Keratinocyte (primary cell): Measurements from ENCODE around the gene TNFSF8. TPM values are rescaled to one million over a fixed set of nuclear protein-coding genes. Genes with fewer than 3 reads are reported as not detected.

Experiments used
- DNase-seq: peaks from one replicate; pipeline ENCODE4 v3.0.0-alpha.2; 2011; ENCODE audit warnings: low read depth, missing footprints, low spot score
- FAIRE-seq: peaks from 2 replicates; lab custom pipeline; 2011; peaks lifted over from hg19 to GRCh38; lab: Jason Lieb, UNC
- H2AFZ ChIP-seq: 2 replicates; pipeline ENCODE4 v1.6.0; 2012; ENCODE audit warnings: low read length, control low read depth, inconsistent platforms; ENCODE audit not compliant: control insufficient read depth
- H3K27ac ChIP-seq: 2 replicates; pipeline ENCODE4 v1.5.1; 2011; ENCODE audit warnings: low read length; ENCODE audit not compliant: control insufficient read depth, insufficient read depth
- H3K27me3 ChIP-seq: 3 replicates; pipeline ENCODE4 v1.6.0; 2011; ENCODE audit warnings: low read length; ENCODE audit not compliant: control insufficient read depth, insufficient read depth; ENCODE audit errors: extremely low read depth
- H3K36me3 ChIP-seq, 2 experiments: 2 replicates in 1 of 2; 3 replicates in 1 of 2; pipeline ENCODE4 v1.5.1; 2011; ENCODE audit warnings: low read length in 2 of 2, mild to moderate bottlenecking in 1 of 2; ENCODE audit not compliant: control insufficient read depth in 2 of 2, insufficient read depth in 2 of 2; ENCODE audit errors: extremely low read depth in 1 of 2
- H3K4me1 ChIP-seq: 3 replicates; pipeline ENCODE4 v1.5.1; 2011; ENCODE audit warnings: low read length; ENCODE audit not compliant: control insufficient read depth, insufficient read depth; ENCODE audit errors: extremely low read depth
- H3K4me2 ChIP-seq: 3 replicates; pipeline ENCODE4 v1.6.0; 2011; ENCODE audit warnings: low read depth, low read length; ENCODE audit not compliant: control insufficient read depth, insufficient read depth; ENCODE audit errors: extremely low read depth
- H3K4me3 ChIP-seq, 3 experiments: fragments of 200-600 bp in 1 of 3; sonication (generic) in 1 of 3; 2 replicates in 2 of 3; 3 replicates in 1 of 3; pipeline ENCODE4 v1.5.1; 2011 to 2016; ENCODE audit warnings: low read length in 3 of 3, mild to moderate bottlenecking in 3 of 3, control low read depth in 2 of 3, inconsistent platforms in 1 of 3, low read depth in 1 of 3, mixed read lengths in 1 of 3, mixed run types in 1 of 3, moderate library complexity in 1 of 3; ENCODE audit not compliant: control insufficient read depth in 2 of 3, insufficient read depth in 2 of 3; ENCODE audit errors: extremely low read depth in 1 of 3
- H3K79me2 ChIP-seq: 2 replicates; pipeline ENCODE4 v1.6.0; 2012; ENCODE audit warnings: low read length; ENCODE audit not compliant: control insufficient read depth, insufficient read depth
- H3K9ac ChIP-seq: 3 replicates; pipeline ENCODE4 v1.6.0; 2011; ENCODE audit warnings: low read length; ENCODE audit not compliant: control insufficient read depth, insufficient read depth; ENCODE audit errors: extremely low read depth
- H3K9me1 ChIP-seq: 3 replicates; pipeline ENCODE4 v1.6.0; 2011; ENCODE audit warnings: low read length; ENCODE audit not compliant: control insufficient read depth, insufficient read depth; ENCODE audit errors: extremely low read depth
- H3K9me3 ChIP-seq: 2 replicates; pipeline ENCODE4 v1.5.1; 2012; ENCODE audit warnings: low read depth, low read length; ENCODE audit not compliant: control insufficient read depth
- H4K20me1 ChIP-seq: 3 replicates; pipeline ENCODE4 v1.6.0; 2011; ENCODE audit warnings: low read length; ENCODE audit not compliant: control insufficient read depth, insufficient read depth; ENCODE audit errors: extremely low read depth
- CTCF ChIP-seq, 3 experiments: IDR thresholded peaks in 1 of 3; conservative IDR thresholded peaks in 1 of 3; optimal IDR thresholded peaks in 1 of 3; 2 replicates in 2 of 3; 3 replicates in 1 of 3; pipeline versions ENCODE3 to v1.5.1; 2011; ENCODE audit warnings: low read length in 3 of 3, mild to moderate bottlenecking in 3 of 3, moderate library complexity in 2 of 3, control low read depth in 1 of 3, inconsistent platforms in 1 of 3; ENCODE audit not compliant: insufficient read depth in 2 of 3; ENCODE audit errors: extremely low read depth in 1 of 3
- EZH2 ChIP-seq: IDR thresholded peaks from one replicate; pipeline ENCODE4 v1.6.1; 2012; ENCODE audit warnings: inconsistent platforms, mild to moderate bottlenecking, low read length, moderate library complexity
- dilution Hi-C: fragments of 300-500 bp; cut with MboI; formaldehyde crosslinking; loops from one replicate; pipeline ENCODE4 v1.7.0; 2020; ENCODE audit warnings: low sequenced_read_pairs; ENCODE audit not compliant: extremely low pct_ligation_motif_present
- polyA plus RNA-seq, 5 experiments: library from polyadenylated mRNA; depleted of rRNA in 3 of 5; stranded (reverse) in 3 of 5; stranded (forward) in 1 of 5; unstranded in 1 of 5; fragments of >200 nt; gene quantifications; 1 replicate in 1 of 5; 2 replicates in 3 of 5; 3 replicates in 1 of 5; pipeline versions ENCODE4 v1.2.1 to v1.2.3, GENCODE V29; 2011 to 2012; ENCODE audit warnings: missing spikeins in 2 of 5, low read depth in 1 of 5, low replicate concordance in 1 of 5

TNFSF8 gene
- polyA plus RNA-seq, 1 donor (not counting 4 experiments of a cell fraction or from before 2014, with no cell fraction given): not detected

GRCh38 chr9:114962809-114963208, 32.4 kb upstream of the TNFSF8 start:
- Histone ChIP-seq H3K4me3 (no peak overlapping the region), H3K4me2 (no peak overlapping the region), H3K9me1 (no peaks in the 10 kb centered on the region), H3K9me3 (peaks cover 3% of the 10 kb centered on the region), H3K27ac (no peak overlapping the region), H3K4me1 (no peaks in the 10 kb centered on the region), H3K36me3 (no peaks in the 10 kb centered on the region), H4K20me1 (no peaks in the 10 kb centered on the region), H2AFZ (no peak overlapping the region), H3K27me3 (peaks cover 5% of the 10 kb centered on the region), H3K79me2 (no peaks in the 10 kb centered on the region), H3K9ac (no peak overlapping the region)
- dilution Hi-C loops: no loop called here
- no peak for TF ChIP-seq CTCF (optimal IDR thresholded peaks at IDR 0.05 in 1 of 3, IDR thresholded peaks at IDR 0.05 in 1 of 3, conservative IDR thresholded peaks at IDR 0.05 in 1 of 3; ENCODE audit: extremely low read depth in 1 of 3, insufficient read depth in 2 of 3, low read length in 3 of 3)
- TF ChIP-seq EZH2: no peak
- no peak for FAIRE-seq
- no peak for DNase-seq

- H3K27ac ChIP-seq: no peak overlapping the region
- H3K36me3 ChIP-seq: no peaks in the 10 kb centered on the region
- DNase-seq (no peak), FAIRE-seq (no peak)
- H3K4me2 ChIP-seq: no peak overlapping the region
- H3K9me1 ChIP-seq: no peaks in the 10 kb centered on the region
- peaks cover 3% of the 10 kb centered on the region for H3K9me3 ChIP-seq
- dilution Hi-C loops: no loop called here
- no peaks in the 10 kb centered on the region for H3K79me2 ChIP-seq
- H3K4me1 ChIP-seq: no peaks in the 10 kb centered on the region
- H2AFZ ChIP-seq: no peak overlapping the region
- H3K27me3 ChIP-seq: peaks cover 5% of the 10 kb centered on the region
- TF ChIP-seq CTCF (optimal IDR thresholded peaks at IDR 0.05 in 1 of 3, IDR thresholded peaks at IDR 0.05 in 1 of 3, conservative IDR thresholded peaks at IDR 0.05 in 1 of 3; ENCODE audit: extremely low read depth in 1 of 3, insufficient read depth in 2 of 3, low read length in 3 of 3) (no peak), EZH2 (no peak)
- no peak overlapping the region for H3K9ac ChIP-seq
- no peak overlapping the region for H3K4me3 ChIP-seq
- no peaks in the 10 kb centered on the region for H4K20me1 ChIP-seq
Measured at GRCh38 chr9:114960276-114960675, 29.9 kb upstream of the TNFSF8 start.
